Umbilical cord (tissue), 2 donors: ENCODE results near the gene SCD. TPM values are rescaled to one million over a fixed set of nuclear protein-coding genes. Genes with fewer than 3 reads are reported as not detected.
"Not testable (repeated sequence)": the region's sequence is repeated elsewhere in the genome, so short reads cannot be mapped to it uniquely, and the experiment has no call there.

Source experiments
- DNase-seq: peaks from one replicate; pipeline ENCODE4 v3.0.0-alpha.2; 2015; ENCODE audit warnings: low spot score
- total RNA-seq: library from RNA; depleted of rRNA; stranded (reverse); fragments of >200 nt; gene quantifications from one replicate; pipeline ENCODE4 v1.2.3, GENCODE V29; 2014; ENCODE audit warnings: low replicate concordance; ENCODE audit not compliant: insufficient read depth

SCD gene
- 52.0 TPM for total RNA-seq

GRCh38 chr10:100346765-100347567, at the start of gene SCD:
Gene SCD, plus strand, starts transcription at chr10:100347233. Its CDS starts 272 bp downstream, at chr10:100347505.
- peak; percentile 97 for DNase-seq

GRCh38 chr10:100297242-100297641, 49.8 kb upstream of the SCD start:
- no peak for DNase-seq

DNA sequence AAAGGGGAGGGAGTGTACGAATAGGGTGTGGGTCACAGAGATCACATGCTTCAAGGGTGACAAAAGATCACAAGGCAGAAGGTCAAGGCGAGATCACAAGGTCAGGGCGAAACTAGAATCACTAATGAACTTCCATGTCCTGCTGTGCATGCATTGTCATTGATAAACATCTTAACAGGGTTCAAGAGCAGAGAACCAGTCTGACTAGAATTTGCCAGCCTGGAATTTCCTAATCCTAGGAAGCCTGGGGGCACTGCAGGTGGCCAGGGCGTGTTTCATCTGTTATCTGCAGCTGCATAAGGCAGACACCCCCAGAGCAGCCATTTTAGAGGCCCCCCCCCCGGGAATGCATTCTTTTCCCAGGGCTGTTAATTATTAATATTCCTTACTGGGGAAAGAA, 45.9 kb upstream of the SCD start:
- DNase-seq, result not testable (repeated sequence)

- no peak for DNase-seq
These were observed 43.2 kb upstream of the SCD start for GRCh38 chr10:100303724-100304319.

DNA sequence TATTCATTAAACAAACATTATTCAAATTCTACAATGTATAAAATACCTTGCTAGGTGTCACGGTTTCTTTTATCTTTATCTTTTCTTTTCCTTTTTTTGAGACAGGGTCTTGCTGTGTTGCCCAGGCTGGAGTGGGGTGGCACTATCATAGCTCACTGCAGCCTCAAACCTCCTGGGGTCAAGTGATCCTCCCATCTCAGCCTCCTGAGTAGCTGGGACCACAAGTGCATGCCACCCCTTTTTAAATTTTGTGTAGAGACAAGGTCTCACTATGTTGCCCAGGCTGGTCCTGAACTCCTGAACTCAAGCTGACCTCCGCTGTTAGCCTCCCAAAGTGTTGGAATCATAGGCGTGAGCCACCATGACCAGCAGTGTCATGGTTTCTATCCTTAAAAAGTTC, 42.6 kb upstream of the SCD start:
- no peak for DNase-seq

DNA sequence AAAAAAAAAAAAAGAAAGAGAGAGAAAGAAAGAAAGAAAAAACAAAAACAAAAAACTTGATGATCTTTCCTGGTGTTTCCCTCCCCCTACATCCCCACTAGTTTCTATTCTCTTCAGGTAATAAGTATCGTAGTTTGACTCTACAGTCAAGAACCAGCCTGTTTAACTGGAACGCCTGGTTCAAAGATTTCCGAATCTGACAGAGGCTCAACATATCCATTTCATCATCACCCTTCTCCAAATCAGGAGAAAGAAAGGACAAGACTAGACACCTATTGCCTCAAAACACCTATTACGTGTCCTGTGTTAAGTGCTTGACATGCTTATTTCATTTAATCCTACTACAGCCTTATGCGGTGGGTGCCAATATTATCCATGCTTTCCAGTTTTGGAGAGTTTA, 40.2 kb upstream of the SCD start:
- no peak for DNase-seq

- no peak for DNase-seq
These were observed 39.3 kb upstream of the SCD start for GRCh38 chr10:100307684-100308083.

DNA sequence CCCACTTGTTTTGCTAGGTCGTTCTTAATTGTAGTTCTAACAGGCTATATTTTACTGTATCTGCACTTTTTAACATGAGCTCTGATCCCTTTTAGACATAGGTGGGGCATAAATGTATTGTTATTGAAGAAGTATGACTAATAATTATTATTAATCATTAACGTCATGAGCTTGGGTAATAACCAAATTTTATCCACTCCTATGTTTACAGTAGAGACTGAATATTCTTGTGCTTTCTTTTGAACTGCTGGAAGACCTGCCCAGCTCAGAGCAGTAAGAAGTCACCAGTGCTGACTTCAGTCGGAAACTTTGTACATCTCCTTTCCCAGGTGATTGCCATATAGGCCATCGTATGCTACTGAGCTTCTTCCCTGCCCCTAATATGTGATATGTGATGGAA, 35.7 kb upstream of the SCD start:
- DNase-seq, result no peak

- no peak for DNase-seq
These were observed 31.4 kb upstream of the SCD start for GRCh38 chr10:100315615-100316014.

GRCh38 chr10:100318207-100318606, 28.8 kb upstream of the SCD start:
- no peak for DNase-seq

GRCh38 chr10:100319707-100320402, 27.2 kb upstream of the SCD start:
- no peak for DNase-seq

GRCh38 chr10:100325158-100325557, 21.9 kb upstream of the SCD start:
- DNase-seq, result no peak

DNA sequence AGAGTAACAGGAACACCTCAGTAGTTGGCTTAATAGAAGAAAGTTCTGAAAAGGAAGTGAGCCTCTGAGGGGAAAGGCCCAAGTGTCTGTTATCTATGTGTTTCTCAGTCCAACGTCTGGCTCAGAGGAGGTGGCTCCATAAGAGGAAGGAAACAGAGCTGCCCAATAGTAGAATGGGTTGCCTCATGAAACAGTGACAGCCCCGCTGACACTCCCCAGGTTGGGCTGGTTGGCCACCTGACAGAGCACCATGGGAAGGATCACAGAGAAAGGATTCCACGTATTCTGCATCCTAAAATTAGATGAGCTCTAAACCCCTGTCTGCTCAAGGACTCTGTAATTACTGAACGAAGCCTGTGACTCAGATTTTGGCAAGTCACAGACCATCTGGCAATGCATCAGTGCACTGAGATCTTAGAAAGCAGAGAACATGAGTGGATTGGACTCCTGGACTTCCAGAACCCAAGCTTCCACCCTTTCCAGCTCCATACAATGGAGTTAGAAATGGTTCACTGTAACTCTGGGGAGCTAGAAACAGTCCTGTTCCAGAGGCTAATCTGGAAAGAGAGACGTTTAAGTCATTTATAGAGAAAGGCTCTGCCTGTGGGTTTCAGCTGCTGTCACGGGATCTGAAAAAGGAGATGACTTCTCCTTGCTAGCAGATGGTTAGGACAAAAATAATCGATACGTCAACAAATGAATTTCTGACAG, 19.9 kb upstream of the SCD start:
- peak; percentile 64 for DNase-seq

- no peak for DNase-seq
These were observed 19.4 kb upstream of the SCD start for GRCh38 chr10:100327718-100328009.

DNA sequence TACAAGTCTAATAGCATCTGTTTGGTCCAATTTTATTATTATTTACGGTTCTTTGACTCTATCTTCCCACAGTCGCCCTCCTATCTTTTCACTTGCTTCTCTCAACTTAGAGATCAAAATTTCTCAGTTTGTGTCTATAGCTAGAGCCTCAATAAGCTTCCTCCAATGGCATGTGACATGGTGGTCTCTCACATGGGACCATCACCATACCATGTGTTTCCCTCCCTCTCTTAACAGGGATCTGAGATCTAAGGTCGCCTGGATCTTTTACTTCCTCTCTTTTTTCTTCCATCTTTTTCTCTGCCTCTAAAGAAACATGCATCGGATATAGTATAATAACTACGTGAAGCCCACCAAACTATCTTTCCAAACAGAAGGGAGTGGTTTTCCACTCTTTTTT, 18.8 kb upstream of the SCD start:
- no peak for DNase-seq

- DNase-seq, result no peak
These were observed 17.0 kb upstream of the SCD start, which contains the start of gene PKD2L1 for GRCh38 chr10:100330079-100330478. Gene PKD2L1, minus strand, starts transcription at chr10:100330228. Its CDS starts 125 bp downstream, at chr10:100330103.

GRCh38 chr10:100333106-100333505, 13.9 kb upstream of the SCD start:
- no peak for DNase-seq

DNA sequence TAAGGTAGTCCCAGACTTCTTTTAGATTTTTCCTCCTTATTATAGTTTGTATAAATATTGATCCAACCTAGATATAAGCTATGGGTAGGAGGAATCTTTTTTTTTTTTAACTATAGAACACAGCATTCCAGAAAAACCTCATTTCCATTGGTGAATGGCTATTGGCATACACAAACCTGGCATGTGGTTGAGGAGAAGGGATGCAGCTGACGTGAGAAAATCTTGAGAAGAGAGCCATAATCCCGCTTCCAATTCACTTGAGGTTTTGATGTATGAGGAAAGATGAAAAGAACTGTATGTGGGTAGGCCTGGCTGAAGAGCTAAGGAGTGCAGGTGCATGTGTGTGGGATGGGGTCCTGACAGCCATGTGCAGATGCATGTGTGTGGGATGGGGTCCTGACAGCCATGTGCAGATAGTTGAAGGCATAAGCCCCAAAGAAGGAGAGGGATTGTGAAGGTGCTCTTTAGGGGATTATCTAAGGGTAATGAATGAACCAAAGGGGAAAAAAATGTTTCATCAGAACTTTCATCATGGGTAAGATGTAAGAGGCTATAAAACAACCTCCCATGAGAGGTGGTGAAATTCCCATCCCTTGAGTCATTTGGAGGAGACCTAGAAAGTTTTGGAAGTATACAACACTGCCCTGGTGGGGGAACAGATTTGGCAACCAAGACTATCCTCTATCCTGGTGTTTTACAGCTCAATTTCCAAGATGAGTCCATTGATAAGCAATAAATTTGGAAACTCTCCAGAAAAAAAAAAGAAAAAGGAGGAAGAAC, 13.2 kb upstream of the SCD start:
- DNase-seq, result no peak

- no peak for DNase-seq
These were observed 12.3 kb upstream of the SCD start for GRCh38 chr10:100334762-100335161.

GRCh38 chr10:100338434-100339036, 8.5 kb upstream of the SCD start:
- peak; percentile 72 for DNase-seq

- no peak for DNase-seq
These were observed 7.8 kb upstream of the SCD start for GRCh38 chr10:100339236-100339635.
